Regular cardiac myocyte (primary cell): ENCODE measurements around the gene OR5M10. TPM values are rescaled to one million over a fixed set of nuclear protein-coding genes. Genes with fewer than 3 reads are reported as not detected.

ENCODE experiments used
- total RNA-seq: library from RNA; depleted of rRNA; stranded (reverse); fragments of >200 nt; gene quantifications from 2 replicates; pipeline ENCODE4 v1.2.3, GENCODE V29; 2014

Gene OR5M10
- not detected in 2 replicates for total RNA-seq

GRCh38 chr11:56577621-56578020 lies at the start of gene OR5M10:
Gene OR5M10 (minus strand): TSS chr11:56577721. CDS start chr11:56577721, 0 bp downstream.

GRCh38 chr11:56543157-56543556 lies 34.4 kb downstream of the OR5M10 start, which contains the start of gene OR5M11:
Gene OR5M11 (minus strand): TSS chr11:56543257. CDS start chr11:56543257, 0 bp downstream.

Other genes with a start within 250 kb of the OR5M10 start
- gene OR8K1, start 231.7 kb downstream of the OR5M10 start, total RNA-seq: not detected in 2 replicates
- gene OR8J1, start 223.4 kb downstream of the OR5M10 start, total RNA-seq: not detected in 2 replicates
- gene OR8U1, start 202.1 kb downstream of the OR5M10 start, total RNA-seq: not detected in 2 replicates
- not detected in 2 replicates for gene OR5AL1, start 165.0 kb downstream of the OR5M10 start, total RNA-seq
- not detected in 2 replicates for gene OR5M3, start 104.4 kb downstream of the OR5M10 start, total RNA-seq
- gene OR5M8, start 86.4 kb downstream of the OR5M10 start, total RNA-seq: not detected in 2 replicates
- gene OR5M11, start 34.5 kb downstream of the OR5M10 start, total RNA-seq: not detected in 2 replicates
- not detected in 2 replicates for gene OR5M1, start 37.2 kb upstream of the OR5M10 start, total RNA-seq
- gene OR5AP2, start 64.7 kb upstream of the OR5M10 start, total RNA-seq: not detected in 2 replicates
- gene OR5AR1, start 86.0 kb upstream of the OR5M10 start, total RNA-seq: not detected in 2 replicates
- not detected in 2 replicates for gene OR9G1, start 121.4 kb upstream of the OR5M10 start, total RNA-seq
- gene OR9G4, start 171.0 kb upstream of the OR5M10 start, total RNA-seq: not detected in 2 replicates